Heart left ventricle (tissue), 13 donors: ENCODE data around the gene TNFSF11.

ENCODE experiments used
- POLR2A ChIP-seq, 2 donors: fragments of 450-650 bp; IDR thresholded peaks; one replicate each; pipeline ENCODE4 v1.6.1; 2017; ENCODE audit warnings: antibody characterized with exemption in 2 of 2, mild to moderate bottlenecking in 2 of 2, moderate library complexity in 2 of 2
- TF ChIP-seq, protein P1 (sequence below), 12 donors: fragments of 200-600 bp; sonication (generic) in 4 of 12; IDR thresholded peaks; one replicate each; pipeline versions ENCODE4 v1.5.0 to v1.8.0; 2018 to 2022; ENCODE audit warnings: antibody characterized with exemption in 12 of 12, mild to moderate bottlenecking in 5 of 12
- donor health status: ischemic (EF 13 %, LVEDD 7.1; RV severe dilation, severe dysfunction).
- donor health status: DM: no; HTN: yes; CAD: no.
- donor health status: DM: no; HTN: no; CAD: no.
- donor health status: ischemic (EF 25% LVEDD 6.9; RV normal size, moderate dysfunction).
- donor health status: ischemic (EF 25% LVEDD 5.7; RV mildly dilated, moderate dysfunction).
- donor health status: ischemic (EF 35%, LVEDD 5.7; RV mildly dilated, moderate dysfunction).
- donor health status: nonischemic (EF 11% LVEDD 7.7; RV severe dilation, severe dysfunction).
- donor health status: DM: yes; HTN: yes; CAD: no.
- donor health status: PGD.
- donor health status: ischemic (EF 29% LVEDD 5.4; RV normal size, mild dysfunction).
- donor health status: nonischemic (EF 23%, LVEDD 6.1; RV moderate dilation, normal function).

DNA sequence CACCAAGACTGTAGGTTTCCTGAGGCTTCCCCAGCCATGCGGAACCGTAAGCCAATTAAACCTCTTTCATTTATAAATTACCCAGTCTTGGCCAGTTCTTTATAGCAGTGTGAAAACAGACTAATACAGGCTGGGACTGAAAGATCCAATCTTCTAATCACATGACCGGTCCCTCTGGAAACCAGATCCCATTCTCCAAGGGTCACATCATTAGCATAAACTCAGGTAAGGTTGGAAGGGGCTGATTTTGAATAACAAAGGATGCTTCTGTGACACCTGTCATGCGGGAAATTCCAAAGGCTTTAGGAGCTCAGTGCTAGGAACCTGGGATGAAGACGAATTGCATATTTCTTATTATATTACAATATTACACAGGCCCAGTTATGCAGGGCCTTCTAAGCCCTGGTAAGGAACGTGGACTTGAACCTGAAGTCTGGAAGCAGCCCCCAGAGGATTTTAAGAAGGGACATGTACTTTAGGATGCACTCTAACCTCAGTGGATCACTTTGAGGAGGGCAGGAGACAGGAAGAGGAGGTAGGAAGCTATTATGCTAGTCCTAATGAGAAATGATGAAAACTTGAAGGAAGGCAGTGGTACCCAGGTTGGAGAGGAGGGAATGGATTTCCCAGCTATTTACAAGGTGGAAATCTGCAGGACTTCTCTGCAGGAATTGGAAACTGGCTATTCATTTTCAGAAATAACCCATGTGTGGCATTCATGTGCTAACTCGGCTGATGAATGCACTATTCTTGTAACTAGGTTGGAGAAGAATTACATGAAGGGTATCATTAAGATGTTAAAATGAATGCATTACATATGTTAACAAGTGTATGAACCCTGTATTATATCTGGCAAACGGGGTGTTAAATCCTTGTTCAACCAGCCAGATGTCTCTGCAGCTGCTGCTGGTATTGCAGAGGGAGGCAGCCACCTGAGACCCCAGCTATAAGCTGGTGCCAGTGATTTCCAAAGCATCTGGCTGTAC is 19.3 kb downstream of the TNFSF11 start:
- TF ChIP-seq, protein P1, sequence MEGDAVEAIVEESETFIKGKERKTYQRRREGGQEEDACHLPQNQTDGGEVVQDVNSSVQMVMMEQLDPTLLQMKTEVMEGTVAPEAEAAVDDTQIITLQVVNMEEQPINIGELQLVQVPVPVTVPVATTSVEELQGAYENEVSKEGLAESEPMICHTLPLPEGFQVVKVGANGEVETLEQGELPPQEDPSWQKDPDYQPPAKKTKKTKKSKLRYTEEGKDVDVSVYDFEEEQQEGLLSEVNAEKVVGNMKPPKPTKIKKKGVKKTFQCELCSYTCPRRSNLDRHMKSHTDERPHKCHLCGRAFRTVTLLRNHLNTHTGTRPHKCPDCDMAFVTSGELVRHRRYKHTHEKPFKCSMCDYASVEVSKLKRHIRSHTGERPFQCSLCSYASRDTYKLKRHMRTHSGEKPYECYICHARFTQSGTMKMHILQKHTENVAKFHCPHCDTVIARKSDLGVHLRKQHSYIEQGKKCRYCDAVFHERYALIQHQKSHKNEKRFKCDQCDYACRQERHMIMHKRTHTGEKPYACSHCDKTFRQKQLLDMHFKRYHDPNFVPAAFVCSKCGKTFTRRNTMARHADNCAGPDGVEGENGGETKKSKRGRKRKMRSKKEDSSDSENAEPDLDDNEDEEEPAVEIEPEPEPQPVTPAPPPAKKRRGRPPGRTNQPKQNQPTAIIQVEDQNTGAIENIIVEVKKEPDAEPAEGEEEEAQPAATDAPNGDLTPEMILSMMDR (IDR thresholded peaks at IDR 0.05) = no peak
- no peak for TF ChIP-seq POLR2A (IDR thresholded peaks at IDR 0.05)
